ENCODE measurements around the gene PAQR3. TPM values are rescaled to one million over a fixed set of nuclear protein-coding genes. Genes with fewer than 3 reads are reported as not detected.

PAQR3 gene
- total RNA-seq, 1 experiment from 2014 or later = 17.3 TPM

GRCh38 chr4:78938474-78938867 lies 767 bp downstream of the PAQR3 start:
- Histone ChIP-seq H3K9me3 (ENCODE audit: control insufficient read depth, insufficient read depth, low read depth, low read length) (no peaks in the 10 kb centered on the region), H3K4me1 (ENCODE audit: control insufficient read depth, insufficient read depth, low read length) (no peaks in the 10 kb centered on the region; the same call in 1 of the 2 replicates), H3K4me3 (ENCODE audit: low read depth in 2 of 2, low read length in 2 of 2) (peak overlapping the region; percentile 67 to 71), H3K36me3 (ENCODE audit: control insufficient read depth, insufficient read depth, low read length) (no peaks in the 10 kb centered on the region), H3K27me3 (ENCODE audit: control insufficient read depth, insufficient read depth, low read length) (no peaks in the 10 kb centered on the region), H3K27ac (ENCODE audit: low read length) (peak overlapping the region; percentile 71)
- intact Hi-C loops (cut with micrococcal nuclease; ENCODE audit: unreplicated experiment) = no loop called here
- ATAC-seq (no peak), DNase-seq (ENCODE audit: low read depth, low spot score) (no peak)
- TSS peak; percentile 80 for BruUV-seq (replicated peaks)
- in situ Hi-C loops (cut with HindIII; ENCODE audit: low pct_unique_long_range_greater_than_20kb, low sequenced_read_pairs) = no loop called here
- ChIA-PET POLR2A (interaction anchor here (0.6 kb wide), 1 partner anchor 1384 kb away, joined by 4 read pairs; no protein-coding TSS in a partner anchor), CTCF (no interaction called here)
- TF ChIP-seq CTCF (IDR thresholded peaks at IDR 0.05) (no peak), REST (IDR thresholded peaks at IDR 0.05; ENCODE audit: insufficient read depth in 1 of 2, low read depth in 2 of 2, low read length in 1 of 2) (no peak), TCF7L2 (IDR thresholded peaks at IDR 0.05; ENCODE audit: low read depth, low read length) (no peak), SIN3A (IDR thresholded peaks at IDR 0.05; ENCODE audit: borderline replicate concordance, insufficient read depth, low read depth, low read length) (no peak), POLR2AphosphoS5 (IDR thresholded peaks at IDR 0.05; ENCODE audit: low read depth, low read length) (no peak)

DNA sequence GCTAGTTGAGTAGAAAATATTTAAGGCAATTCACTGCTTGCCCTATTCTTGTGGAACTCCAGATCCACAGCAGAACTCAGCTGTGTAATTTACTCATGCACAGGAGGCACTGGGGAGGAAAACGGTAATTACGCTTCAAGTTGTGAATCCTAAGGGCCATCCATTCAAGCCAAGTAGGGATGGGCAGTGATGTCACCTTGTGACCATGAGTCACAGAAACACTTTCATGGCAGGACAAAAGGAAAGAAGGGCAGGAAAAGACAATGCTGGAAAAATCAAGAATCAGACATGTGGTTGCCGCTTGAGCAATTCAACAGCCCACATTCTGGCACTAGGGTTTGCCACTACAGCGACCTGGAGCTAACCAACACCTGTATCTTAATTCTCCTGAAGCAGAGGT lies 1.4 kb downstream of the PAQR3 start:
- DNase-seq (ENCODE audit: low read depth, low spot score) = no peak
- ChIA-PET CTCF (no interaction called here), POLR2A (no interaction called here)
- Histone ChIP-seq H3K4me3 (ENCODE audit: low read depth in 2 of 2, low read length in 2 of 2) (peak overlapping the region in 1 of 2 experiments; percentile 67; a peak in 3 of 4 replicates), H3K4me1 (ENCODE audit: control insufficient read depth, insufficient read depth, low read length) (no peaks in the 10 kb centered on the region; the same call in 1 of the 2 replicates), H3K36me3 (ENCODE audit: control insufficient read depth, insufficient read depth, low read length) (no peaks in the 10 kb centered on the region), H3K27me3 (ENCODE audit: control insufficient read depth, insufficient read depth, low read length) (no peaks in the 10 kb centered on the region), H3K9me3 (ENCODE audit: control insufficient read depth, insufficient read depth, low read depth, low read length) (no peaks in the 10 kb centered on the region), H3K27ac (ENCODE audit: low read length) (no peak overlapping the region)
- ATAC-seq = no peak
- BruUV-seq (replicated peaks) = no TSS peak
- intact Hi-C loops (cut with micrococcal nuclease; ENCODE audit: unreplicated experiment) (no loop called here), in situ Hi-C loops (cut with HindIII; ENCODE audit: low pct_unique_long_range_greater_than_20kb, low sequenced_read_pairs) (no loop called here)
- TF ChIP-seq SIN3A (IDR thresholded peaks at IDR 0.05; ENCODE audit: borderline replicate concordance, insufficient read depth, low read depth, low read length) (no peak), POLR2AphosphoS5 (IDR thresholded peaks at IDR 0.05; ENCODE audit: low read depth, low read length) (no peak), TCF7L2 (IDR thresholded peaks at IDR 0.05; ENCODE audit: low read depth, low read length) (no peak)

- DNase-seq (ENCODE audit: low read depth, low spot score) (no peak), ATAC-seq (no peak)
- Histone ChIP-seq H3K4me3 (ENCODE audit: low read depth in 2 of 2, low read length in 2 of 2) (no peak overlapping the region), H3K27ac (ENCODE audit: low read length) (no peak overlapping the region), H3K4me1 (ENCODE audit: control insufficient read depth, insufficient read depth, low read length) (no peaks in the 10 kb centered on the region; the same call in 1 of the 2 replicates), H3K27me3 (ENCODE audit: control insufficient read depth, insufficient read depth, low read length) (no peaks in the 10 kb centered on the region), H3K9me3 (ENCODE audit: control insufficient read depth, insufficient read depth, low read depth, low read length) (no peaks in the 10 kb centered on the region), H3K36me3 (ENCODE audit: control insufficient read depth, insufficient read depth, low read length) (no peaks in the 10 kb centered on the region)
- no TSS peak for BruUV-seq (replicated peaks)
- in situ Hi-C loops (cut with HindIII; ENCODE audit: low pct_unique_long_range_greater_than_20kb, low sequenced_read_pairs) (no loop called here), intact Hi-C loops (cut with micrococcal nuclease; ENCODE audit: unreplicated experiment) (no loop called here)
- TF ChIP-seq CTCF (IDR thresholded peaks at IDR 0.05) (no peak), POLR2AphosphoS5 (IDR thresholded peaks at IDR 0.05; ENCODE audit: low read depth, low read length) (no peak), TCF7L2 (IDR thresholded peaks at IDR 0.05; ENCODE audit: low read depth, low read length) (no peak), REST (IDR thresholded peaks at IDR 0.05; ENCODE audit: insufficient read depth in 1 of 2, low read depth in 2 of 2, low read length in 1 of 2) (no peak), SIN3A (IDR thresholded peaks at IDR 0.05; ENCODE audit: borderline replicate concordance, insufficient read depth, low read depth, low read length) (no peak)
- POLR2A ChIA-PET = no interaction called here
- CTCF ChIA-PET = no interaction called here
These were observed 2.2 kb downstream of the PAQR3 start for GRCh38 chr4:78936989-78937388.
